HG03025 (cell line): ENCODE data around the gene STEAP2.

Experiments
- ATAC-seq: cut with Tn5 transposase; IDR thresholded peaks from one replicate; pipeline ENCODE4 v1.9.1; 2021; ENCODE audit warnings: mild to moderate bottlenecking, moderate library complexity; ENCODE audit not compliant: unreplicated experiment, low FRiP score

STEAP2 gene

GRCh38 chr7:90267263-90267858 lies 55.8 kb downstream of the STEAP2 start:
- no peak for ATAC-seq

GRCh38 chr7:90269163-90269562 lies 57.6 kb downstream of the STEAP2 start:
- ATAC-seq: no peak

GRCh38 chr7:90270431-90271178 lies 59.1 kb downstream of the STEAP2 start:
- ATAC-seq: no peak

- no peak for ATAC-seq
These were observed 60.2 kb downstream of the STEAP2 start for GRCh38 chr7:90271753-90272152.

- no peak for ATAC-seq
These were observed 60.7 kb downstream of the STEAP2 start for GRCh38 chr7:90272242-90272641.

- ATAC-seq: no peak
These were observed 62.6 kb downstream of the STEAP2 start for GRCh38 chr7:90274161-90274560.

GRCh38 chr7:90276033-90276728 lies 64.6 kb downstream of the STEAP2 start:
- no peak for ATAC-seq
